ENCODE measurements around the gene ADSL.
A peak's percentile ranks its signal among the peaks of the same experiment; 100 is the strongest.
"Not testable (repeated sequence)": the region's sequence is repeated elsewhere in the genome, so short reads cannot be mapped to it uniquely, and the experiment has no call there.

The ADSL gene

DNA sequence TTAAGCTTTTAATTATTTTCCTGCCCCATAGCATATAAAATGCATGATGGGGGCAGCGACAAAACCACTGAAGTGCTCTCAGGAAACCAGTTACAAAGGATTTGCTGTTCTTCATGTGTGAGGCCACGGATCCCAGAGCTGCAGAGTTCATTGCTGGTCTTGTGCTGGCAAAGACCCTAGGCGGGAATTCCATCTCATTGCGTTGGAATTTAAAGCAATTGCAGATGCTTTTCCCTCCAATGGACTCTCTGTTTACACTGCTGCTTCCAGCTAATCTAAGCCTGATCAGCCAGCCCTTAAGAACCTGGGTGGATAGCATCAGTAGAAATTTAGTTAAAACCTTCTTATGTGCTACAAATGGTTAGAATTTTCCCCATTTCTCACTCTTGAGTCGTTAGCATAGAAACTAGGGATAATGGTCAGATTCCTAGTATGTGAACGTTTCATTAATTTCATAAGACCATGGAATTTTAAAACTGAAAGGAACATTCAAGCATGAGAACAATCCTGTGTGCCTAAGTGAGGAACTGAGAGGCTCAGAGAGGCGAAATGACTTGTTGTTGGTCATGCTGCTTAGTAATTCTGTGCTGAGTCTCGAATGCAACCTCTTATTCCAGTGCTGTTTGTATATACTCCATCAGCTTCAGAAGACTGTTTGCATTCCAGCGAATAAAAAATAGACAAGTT lies 36.1 kb upstream of the ADSL start:
- peak; percentile 95 for ATAC-seq

DNA sequence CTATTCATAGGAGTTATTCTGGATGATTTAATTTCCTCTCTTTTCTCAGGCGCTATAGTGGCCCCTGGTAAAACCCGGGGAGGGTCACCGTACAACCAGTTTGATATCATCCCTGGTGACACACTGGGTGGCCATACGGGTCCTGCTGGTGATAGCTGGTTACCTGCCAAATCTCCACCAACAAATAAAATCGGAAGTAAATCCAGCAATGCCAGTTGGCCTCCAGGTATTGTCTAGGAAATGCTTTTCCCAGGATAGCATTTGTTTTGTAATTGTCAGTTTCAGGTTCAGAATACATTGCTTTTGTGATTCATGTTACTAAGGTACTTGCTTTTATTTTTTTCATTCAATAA lies 35.6 kb upstream of the ADSL start:
- ATAC-seq: no peak
- TF ChIP-seq OSR1 (CRISPR knock-in tag; IDR thresholded peaks at IDR 0.05) (no peak), TCF4 (CRISPR knock-in tag; IDR thresholded peaks at IDR 0.05; ENCODE audit: borderline replicate concordance) (no peak), ISL1 (CRISPR knock-in tag; IDR thresholded peaks at IDR 0.05) (no peak), ZNF70 (CRISPR knock-in tag; IDR thresholded peaks at IDR 0.05) (no peak)

More for the DNA sequence above, 36.1 kb upstream of the ADSL start:
- peak; percentile 41 for TF ChIP-seq ISL1 (CRISPR knock-in tag; IDR thresholded peaks at IDR 0.05)
- TF ChIP-seq, protein P1, sequence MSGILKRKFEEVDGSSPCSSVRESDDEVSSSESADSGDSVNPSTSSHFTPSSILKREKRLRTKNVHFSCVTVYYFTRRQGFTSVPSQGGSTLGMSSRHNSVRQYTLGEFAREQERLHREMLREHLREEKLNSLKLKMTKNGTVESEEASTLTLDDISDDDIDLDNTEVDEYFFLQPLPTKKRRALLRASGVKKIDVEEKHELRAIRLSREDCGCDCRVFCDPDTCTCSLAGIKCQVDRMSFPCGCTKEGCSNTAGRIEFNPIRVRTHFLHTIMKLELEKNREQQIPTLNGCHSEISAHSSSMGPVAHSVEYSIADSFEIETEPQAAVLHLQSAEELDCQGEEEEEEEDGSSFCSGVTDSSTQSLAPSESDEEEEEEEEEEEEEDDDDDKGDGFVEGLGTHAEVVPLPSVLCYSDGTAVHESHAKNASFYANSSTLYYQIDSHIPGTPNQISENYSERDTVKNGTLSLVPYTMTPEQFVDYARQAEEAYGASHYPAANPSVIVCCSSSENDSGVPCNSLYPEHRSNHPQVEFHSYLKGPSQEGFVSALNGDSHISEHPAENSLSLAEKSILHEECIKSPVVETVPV (CRISPR knock-in tag; IDR thresholded peaks at IDR 0.05): no peak

DNA sequence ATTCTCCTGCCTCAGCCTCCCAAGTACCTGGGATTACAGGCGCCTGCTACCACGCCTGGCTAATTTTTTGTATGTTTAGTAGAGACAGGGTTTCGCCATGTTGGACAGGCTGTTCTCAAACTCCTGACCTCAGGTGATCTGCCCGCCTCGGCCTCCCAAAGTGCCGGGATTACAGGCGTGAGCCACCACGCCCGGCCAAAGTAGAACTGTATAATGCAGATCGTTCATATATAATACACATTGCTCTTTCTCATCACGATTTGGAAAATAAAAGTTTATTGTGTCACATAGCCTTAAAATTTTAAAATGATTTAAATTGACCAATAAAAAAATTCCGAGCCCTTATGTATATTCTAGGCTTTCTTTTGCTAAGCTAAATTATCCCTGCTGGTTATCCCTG lies 34.7 kb upstream of the ADSL start:
- not testable (repeated sequence) for ATAC-seq

DNA sequence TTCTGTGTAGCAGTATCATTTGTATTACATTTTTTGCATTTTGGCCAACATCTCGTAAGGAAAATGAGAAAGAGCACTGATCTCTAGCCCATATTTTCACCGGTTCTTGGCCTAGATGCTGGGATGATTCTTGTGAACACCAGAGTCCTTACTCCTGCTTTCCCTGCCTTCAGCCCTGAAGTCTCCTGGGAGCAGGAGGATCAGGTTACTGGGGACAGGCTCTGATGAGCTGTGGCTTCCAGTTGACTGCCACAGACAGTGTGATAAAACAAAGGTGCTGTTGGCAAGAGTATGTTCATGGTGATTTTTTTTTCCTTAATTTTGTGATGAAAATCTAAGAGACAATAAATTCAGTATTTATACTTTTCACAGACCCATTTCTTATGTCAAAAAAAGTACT lies 34.2 kb upstream of the ADSL start:
- ATAC-seq: no peak
- TF ChIP-seq ZNF8 (CRISPR knock-in tag; IDR thresholded peaks at IDR 0.05) (no peak), ARNTL (CRISPR knock-in tag; IDR thresholded peaks at IDR 0.05; ENCODE audit: borderline replicate concordance, low read depth) (no peak), RARB (CRISPR knock-in tag; IDR thresholded peaks at IDR 0.05) (no peak), BACH2 (CRISPR knock-in tag; IDR thresholded peaks at IDR 0.05; ENCODE audit: borderline replicate concordance) (no peak), ISL1 (CRISPR knock-in tag; IDR thresholded peaks at IDR 0.05) (no peak), ZNF70 (CRISPR knock-in tag; IDR thresholded peaks at IDR 0.05) (no peak), TOX (CRISPR knock-in tag; IDR thresholded peaks at IDR 0.05; ENCODE audit: borderline replicate concordance) (no peak), SNAI2 (CRISPR knock-in tag; IDR thresholded peaks at IDR 0.05) (no peak), CSDC2 (CRISPR knock-in tag; IDR thresholded peaks at IDR 0.05) (no peak), OSR1 (CRISPR knock-in tag; IDR thresholded peaks at IDR 0.05) (no peak), GLIS3 (CRISPR knock-in tag; IDR thresholded peaks at IDR 0.05) (no peak), TCF4 (CRISPR knock-in tag; IDR thresholded peaks at IDR 0.05; ENCODE audit: borderline replicate concordance) (no peak), ZFP30 (CRISPR knock-in tag; IDR thresholded peaks at IDR 0.05) (no peak)
- TF ChIP-seq, protein P2, sequence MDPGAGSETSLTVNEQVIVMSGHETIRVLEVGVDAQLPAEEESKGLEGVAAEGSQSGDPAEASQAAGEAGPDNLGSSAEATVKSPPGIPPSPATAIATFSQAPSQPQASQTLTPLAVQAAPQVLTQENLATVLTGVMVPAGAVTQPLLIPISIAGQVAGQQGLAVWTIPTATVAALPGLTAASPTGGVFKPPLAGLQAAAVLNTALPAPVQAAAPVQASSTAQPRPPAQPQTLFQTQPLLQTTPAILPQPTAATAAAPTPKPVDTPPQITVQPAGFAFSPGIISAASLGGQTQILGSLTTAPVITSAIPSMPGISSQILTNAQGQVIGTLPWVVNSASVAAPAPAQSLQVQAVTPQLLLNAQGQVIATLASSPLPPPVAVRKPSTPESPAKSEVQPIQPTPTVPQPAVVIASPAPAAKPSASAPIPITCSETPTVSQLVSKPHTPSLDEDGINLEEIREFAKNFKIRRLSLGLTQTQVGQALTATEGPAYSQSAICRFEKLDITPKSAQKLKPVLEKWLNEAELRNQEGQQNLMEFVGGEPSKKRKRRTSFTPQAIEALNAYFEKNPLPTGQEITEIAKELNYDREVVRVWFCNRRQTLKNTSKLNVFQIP (CRISPR knock-in tag; IDR thresholded peaks at IDR 0.05; ENCODE audit: borderline replicate concordance, low read depth): no peak
- TF ChIP-seq, protein P3, sequence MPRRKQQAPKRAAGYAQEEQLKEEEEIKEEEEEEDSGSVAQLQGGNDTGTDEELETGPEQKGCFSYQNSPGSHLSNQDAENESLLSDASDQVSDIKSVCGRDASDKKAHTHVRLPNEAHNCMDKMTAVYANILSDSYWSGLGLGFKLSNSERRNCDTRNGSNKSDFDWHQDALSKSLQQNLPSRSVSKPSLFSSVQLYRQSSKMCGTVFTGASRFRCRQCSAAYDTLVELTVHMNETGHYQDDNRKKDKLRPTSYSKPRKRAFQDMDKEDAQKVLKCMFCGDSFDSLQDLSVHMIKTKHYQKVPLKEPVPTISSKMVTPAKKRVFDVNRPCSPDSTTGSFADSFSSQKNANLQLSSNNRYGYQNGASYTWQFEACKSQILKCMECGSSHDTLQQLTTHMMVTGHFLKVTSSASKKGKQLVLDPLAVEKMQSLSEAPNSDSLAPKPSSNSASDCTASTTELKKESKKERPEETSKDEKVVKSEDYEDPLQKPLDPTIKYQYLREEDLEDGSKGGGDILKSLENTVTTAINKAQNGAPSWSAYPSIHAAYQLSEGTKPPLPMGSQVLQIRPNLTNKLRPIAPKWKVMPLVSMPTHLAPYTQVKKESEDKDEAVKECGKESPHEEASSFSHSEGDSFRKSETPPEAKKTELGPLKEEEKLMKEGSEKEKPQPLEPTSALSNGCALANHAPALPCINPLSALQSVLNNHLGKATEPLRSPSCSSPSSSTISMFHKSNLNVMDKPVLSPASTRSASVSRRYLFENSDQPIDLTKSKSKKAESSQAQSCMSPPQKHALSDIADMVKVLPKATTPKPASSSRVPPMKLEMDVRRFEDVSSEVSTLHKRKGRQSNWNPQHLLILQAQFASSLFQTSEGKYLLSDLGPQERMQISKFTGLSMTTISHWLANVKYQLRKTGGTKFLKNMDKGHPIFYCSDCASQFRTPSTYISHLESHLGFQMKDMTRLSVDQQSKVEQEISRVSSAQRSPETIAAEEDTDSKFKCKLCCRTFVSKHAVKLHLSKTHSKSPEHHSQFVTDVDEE (CRISPR knock-in tag; IDR thresholded peaks at IDR 0.05): no peak

DNA sequence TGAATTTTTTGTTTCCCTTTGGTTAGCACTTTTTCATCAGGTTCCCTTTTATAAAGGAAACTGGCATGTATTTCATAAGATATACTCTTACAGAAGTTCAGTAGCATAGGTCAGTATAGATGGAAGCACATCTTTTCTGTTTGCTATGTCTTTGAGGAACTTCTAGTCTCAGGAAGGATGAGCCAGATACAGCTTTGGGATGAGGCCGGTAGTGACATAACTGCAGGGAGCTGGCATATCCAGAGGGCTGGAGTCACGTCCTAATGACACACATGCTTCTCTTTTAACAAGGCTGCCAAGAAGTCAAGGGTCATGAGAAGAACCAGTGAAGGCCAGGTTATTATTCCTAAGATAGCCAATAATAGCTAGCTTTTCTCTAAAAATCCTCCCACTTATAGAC lies 33.3 kb upstream of the ADSL start:
- no peak for TF ChIP-seq BACH2 (CRISPR knock-in tag; IDR thresholded peaks at IDR 0.05; ENCODE audit: borderline replicate concordance)
- TF ChIP-seq GLIS3 (CRISPR knock-in tag; IDR thresholded peaks at IDR 0.05): no peak
- TF ChIP-seq, protein P1 (CRISPR knock-in tag; IDR thresholded peaks at IDR 0.05): no peak
- no peak for TF ChIP-seq ZNF70 (CRISPR knock-in tag; IDR thresholded peaks at IDR 0.05)
- TF ChIP-seq ZFP30 (CRISPR knock-in tag; IDR thresholded peaks at IDR 0.05): no peak
- no peak for TF ChIP-seq ZC3H10 (CRISPR knock-in tag; IDR thresholded peaks at IDR 0.05)
- TF ChIP-seq RARB (CRISPR knock-in tag; IDR thresholded peaks at IDR 0.05): no peak
- no peak for TF ChIP-seq ZFP3 (CRISPR knock-in tag; IDR thresholded peaks at IDR 0.05)
- TF ChIP-seq, protein P2 (CRISPR knock-in tag; IDR thresholded peaks at IDR 0.05; ENCODE audit: borderline replicate concordance, low read depth): no peak
- TF ChIP-seq, protein P4, sequence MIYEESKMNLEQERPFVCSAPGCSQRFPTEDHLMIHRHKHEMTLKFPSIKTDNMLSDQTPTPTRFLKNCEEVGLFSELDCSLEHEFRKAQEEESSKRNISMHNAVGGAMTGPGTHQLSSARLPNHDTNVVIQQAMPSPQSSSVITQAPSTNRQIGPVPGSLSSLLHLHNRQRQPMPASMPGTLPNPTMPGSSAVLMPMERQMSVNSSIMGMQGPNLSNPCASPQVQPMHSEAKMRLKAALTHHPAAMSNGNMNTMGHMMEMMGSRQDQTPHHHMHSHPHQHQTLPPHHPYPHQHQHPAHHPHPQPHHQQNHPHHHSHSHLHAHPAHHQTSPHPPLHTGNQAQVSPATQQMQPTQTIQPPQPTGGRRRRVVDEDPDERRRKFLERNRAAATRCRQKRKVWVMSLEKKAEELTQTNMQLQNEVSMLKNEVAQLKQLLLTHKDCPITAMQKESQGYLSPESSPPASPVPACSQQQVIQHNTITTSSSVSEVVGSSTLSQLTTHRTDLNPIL (CRISPR knock-in tag; IDR thresholded peaks at IDR 0.05; ENCODE audit: low read depth): no peak
- no peak for ATAC-seq
